Endothelial cell (in vitro differentiated cells): ENCODE data around the gene SPEM3. TPM values are rescaled to one million over a fixed set of nuclear protein-coding genes. Genes with fewer than 3 reads are reported as not detected.

ENCODE experiments used
- DNase-seq: peaks from one replicate; pipeline ENCODE4 v3.0.0; 2021; ENCODE audit warnings: low spot score
- H3K27ac Mint-ChIP-seq: one replicate; pipeline ENCODE4 v1.8.0; 2021; ENCODE audit warnings: mixed read lengths, inconsistent platforms; ENCODE audit not compliant: unreplicated experiment
- H3K27me3 Mint-ChIP-seq: one replicate; pipeline ENCODE4 v1.8.0; 2021; ENCODE audit warnings: mild to moderate bottlenecking, moderate library complexity, mixed read lengths, inconsistent platforms; ENCODE audit not compliant: unreplicated experiment
- H3K36me3 Mint-ChIP-seq: one replicate; pipeline ENCODE4 v1.8.0; 2021; ENCODE audit warnings: mild to moderate bottlenecking, low read depth, mixed read lengths, inconsistent platforms; ENCODE audit not compliant: unreplicated experiment
- H3K4me1 Mint-ChIP-seq: one replicate; pipeline ENCODE4 v1.8.0; 2021; ENCODE audit warnings: mild to moderate bottlenecking, mixed read lengths, inconsistent platforms; ENCODE audit not compliant: unreplicated experiment
- H3K4me3 Mint-ChIP-seq: one replicate; pipeline ENCODE4 v1.8.0; 2021; ENCODE audit warnings: mild to moderate bottlenecking, mixed read lengths, inconsistent platforms; ENCODE audit not compliant: unreplicated experiment
- H3K9me3 Mint-ChIP-seq: one replicate; pipeline ENCODE4 v1.8.0; 2021; ENCODE audit warnings: mixed read lengths, inconsistent platforms; ENCODE audit not compliant: unreplicated experiment
- CTCF ChIP-seq: fragments of 200-600 bp; sonication (generic); IDR thresholded peaks from one replicate; pipeline ENCODE4 v1.5.0; 2021; ENCODE audit warnings: antibody characterized with exemption; ENCODE audit not compliant: unreplicated experiment
- total RNA-seq: library from RNA; stranded (reverse); fragmentation: NEBNext Ultra II Directional; extraction: Animal tissue kit (Norgen Biotek cat#: 25700); gene quantifications from one replicate; pipeline ENCODE4 v1.2.1, GENCODE V29; 2021; ENCODE audit not compliant: unreplicated experiment

Gene SPEM3
- total RNA-seq, 1 donor from 2014 or later, result not detected

GRCh38 chr17:7416323-7416722, 12.3 kb upstream of the SPEM3 start:
- Mint-ChIP-seq H3K36me3 (peaks cover 20% of the 10 kb centered on the region), H3K27ac (no peak overlapping the region), H3K27me3 (peaks cover 4% of the 10 kb centered on the region), H3K9me3 (no peaks in the 10 kb centered on the region), H3K4me1 (peaks cover 19% of the 10 kb centered on the region), H3K4me3 (peak overlapping the region; percentile 59)
- TF ChIP-seq CTCF, result no peak
- no peak for DNase-seq

DNA sequence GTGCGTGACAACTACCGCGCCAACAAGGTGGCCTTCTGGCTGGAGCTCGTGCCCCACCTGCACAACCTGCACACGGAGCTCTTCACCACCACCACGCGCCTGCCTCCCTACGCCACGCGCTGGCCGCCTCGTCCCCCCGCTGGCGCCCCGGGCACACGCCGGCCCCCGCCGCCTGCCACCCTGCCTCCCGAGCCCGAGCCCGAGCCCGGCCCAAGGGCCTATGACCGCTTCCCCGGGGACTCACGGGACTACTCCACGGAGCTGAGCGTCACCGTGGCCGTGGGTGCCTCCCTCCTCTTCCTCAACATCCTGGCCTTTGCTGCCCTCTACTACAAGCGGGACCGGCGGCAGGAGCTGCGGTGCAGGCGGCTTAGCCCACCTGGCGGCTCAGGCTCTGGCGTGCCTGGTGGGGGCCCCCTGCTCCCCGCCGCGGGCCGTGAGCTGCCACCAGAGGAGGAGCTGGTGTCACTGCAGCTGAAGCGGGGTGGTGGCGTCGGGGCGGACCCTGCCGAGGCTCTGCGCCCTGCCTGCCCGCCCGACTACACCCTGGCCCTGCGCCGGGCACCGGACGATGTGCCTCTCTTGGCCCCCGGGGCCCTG, 11.5 kb upstream of the SPEM3 start:
- DNase-seq, result no peak
- H3K9me3 Mint-ChIP-seq, result no peaks in the 10 kb centered on the region
- H3K4me1 Mint-ChIP-seq, result peaks cover 17% of the 10 kb centered on the region
- peaks cover 4% of the 10 kb centered on the region for H3K27me3 Mint-ChIP-seq
- H3K36me3 Mint-ChIP-seq, result peaks cover 20% of the 10 kb centered on the region
- H3K27ac Mint-ChIP-seq, result no peak overlapping the region
- TF ChIP-seq CTCF, result no peak
- H3K4me3 Mint-ChIP-seq, result no peak overlapping the region

DNA sequence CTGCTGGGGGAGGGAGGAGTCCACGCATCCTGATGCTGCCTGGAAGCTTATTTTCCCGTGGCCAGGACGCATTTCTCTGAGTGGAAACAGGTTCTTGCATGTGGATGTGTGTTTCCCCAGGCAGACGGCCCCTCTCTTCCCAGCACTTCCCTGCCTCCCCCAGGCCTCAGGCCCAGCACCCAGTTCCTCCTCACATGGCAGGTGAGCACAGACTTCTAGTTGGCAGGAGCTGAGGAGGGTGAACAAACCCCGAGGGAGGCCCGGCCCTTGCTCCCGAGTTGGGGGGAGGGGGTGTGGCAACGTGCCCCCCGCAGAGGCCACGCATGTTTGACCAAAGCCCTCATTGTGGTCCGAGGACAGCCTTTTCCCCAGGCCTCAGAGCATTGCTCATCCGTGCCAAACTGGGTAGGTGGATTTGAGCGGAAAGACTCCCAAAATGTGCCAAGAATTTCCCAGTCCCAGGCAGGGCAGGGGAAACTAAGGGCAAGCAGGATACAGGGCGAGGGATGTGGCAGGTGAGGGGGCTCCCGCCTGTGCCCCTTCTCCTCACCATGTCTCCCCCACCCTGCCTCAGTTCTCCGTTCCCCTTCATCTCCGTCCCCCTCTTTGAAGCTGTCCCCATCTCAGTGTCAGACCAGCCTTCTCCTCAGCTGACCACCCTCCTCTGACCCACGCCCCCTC, 10.0 kb upstream of the SPEM3 start:
- H3K4me3 Mint-ChIP-seq, result no peak overlapping the region
- H3K27ac Mint-ChIP-seq, result peak overlapping the region; percentile 42
- H3K9me3 Mint-ChIP-seq, result no peaks in the 10 kb centered on the region

GRCh38 chr17:7419819-7420610, 8.6 kb upstream of the SPEM3 start, which contains the start of gene SPEM1:
TSS of gene SPEM1 (plus strand) at chr17:7420324. CDS start at chr17:7420385, 61 bp downstream.
- no peak for DNase-seq
- peaks cover 8% of the 10 kb centered on the region for H3K4me1 Mint-ChIP-seq
- no peak for TF ChIP-seq CTCF
- no peaks in the 10 kb centered on the region for H3K9me3 Mint-ChIP-seq
- peaks cover 20% of the 10 kb centered on the region for H3K36me3 Mint-ChIP-seq
- H3K27me3 Mint-ChIP-seq, result peaks cover 7% of the 10 kb centered on the region
- peak within 1 kb of the TSS; percentile 70 for H3K27ac Mint-ChIP-seq
- H3K4me3 Mint-ChIP-seq, result no peak within 1 kb of the TSS

More for the DNA sequence above, 10.0 kb upstream of the SPEM3 start:
- peaks cover 20% of the 10 kb centered on the region for H3K36me3 Mint-ChIP-seq
- no peak for TF ChIP-seq CTCF
- peaks cover 8% of the 10 kb centered on the region for H3K4me1 Mint-ChIP-seq
- no peak for DNase-seq
- H3K27me3 Mint-ChIP-seq, result peaks cover 4% of the 10 kb centered on the region
